Measurements from ENCODE around the gene TMEM161A.
"Not testable (repeated sequence)": the region's sequence is repeated elsewhere in the genome, so short reads cannot be mapped to it uniquely, and the experiment has no call there.

Gene TMEM161A

GRCh38 chr19:19121371-19121770 lies 16.9 kb downstream of the TMEM161A start:
- no peak for DNase-seq (ENCODE audit: low read depth)

GRCh38 chr19:19120308-19121231 lies 17.7 kb downstream of the TMEM161A start:
- DNase-seq (ENCODE audit: low read depth): no peak

- no peak for DNase-seq (ENCODE audit: low read depth)
Measured at GRCh38 chr19:19119325-19120237, 18.7 kb downstream of the TMEM161A start.

GRCh38 chr19:19115954-19116353 lies 22.3 kb downstream of the TMEM161A start:
- no peak for DNase-seq (ENCODE audit: low read depth)

- no peak for DNase-seq (ENCODE audit: low read depth)
Measured at GRCh38 chr19:19113040-19113626, 25.1 kb downstream of the TMEM161A start.

- no peak for DNase-seq (ENCODE audit: low read depth)
Measured at GRCh38 chr19:19111967-19112580, 26.2 kb downstream of the TMEM161A start.

- no peak for DNase-seq (ENCODE audit: low read depth)
Measured at GRCh38 chr19:19111136-19111835, 27.0 kb downstream of the TMEM161A start.

GRCh38 chr19:19110410-19111135 lies 27.7 kb downstream of the TMEM161A start:
- no peak for DNase-seq (ENCODE audit: low read depth)

- DNase-seq (ENCODE audit: low read depth): no peak
Measured at GRCh38 chr19:19109601-19110000, 28.7 kb downstream of the TMEM161A start.

GRCh38 chr19:19107654-19108053 lies 30.6 kb downstream of the TMEM161A start:
- DNase-seq (ENCODE audit: low read depth): no peak

GRCh38 chr19:19106938-19107337 lies 31.3 kb downstream of the TMEM161A start:
- DNase-seq (ENCODE audit: low read depth): not testable (repeated sequence)

GRCh38 chr19:19106056-19106551 lies 32.2 kb downstream of the TMEM161A start:
- DNase-seq (ENCODE audit: low read depth): no peak

GRCh38 chr19:19105365-19106055 lies 32.8 kb downstream of the TMEM161A start:
- DNase-seq (ENCODE audit: low read depth): no peak

GRCh38 chr19:19103167-19103566 lies 35.1 kb downstream of the TMEM161A start:
- no peak for DNase-seq (ENCODE audit: low read depth)

- DNase-seq (ENCODE audit: low read depth): not testable (repeated sequence)
Measured at GRCh38 chr19:19102566-19102965, 35.7 kb downstream of the TMEM161A start.

GRCh38 chr19:19101540-19101939 lies 36.7 kb downstream of the TMEM161A start:
- DNase-seq (ENCODE audit: low read depth): no peak

- DNase-seq (ENCODE audit: low read depth): no peak
Measured at GRCh38 chr19:19098703-19099632, 39.3 kb downstream of the TMEM161A start.

- DNase-seq (ENCODE audit: low read depth): no peak
Measured at GRCh38 chr19:19098084-19098702, 40.1 kb downstream of the TMEM161A start.
